Activated CD4-positive, alpha-beta T cell treated with anti-CD3 and anti-CD28 coated beads for 48 hours (primary cell): ENCODE data around the gene IL17RC.
A peak's percentile ranks its signal among the peaks of the same experiment; 100 is the strongest.
"Not testable (repeated sequence)": the region's sequence is repeated elsewhere in the genome, so short reads cannot be mapped to it uniquely, and the experiment has no call there.

Experiments used
- DNase-seq: peaks from one replicate; pipeline ENCODE4 v3.0.0-alpha.2; 2020

Gene IL17RC

GRCh38 chr3:9916734-9917680 lies at the start of gene IL17RC:
Gene IL17RC, plus strand, starts transcription at chr3:9917098. Its CDS starts 218 bp downstream, at chr3:9917316.
- DNase-seq = peak; percentile 70

- no peak for DNase-seq
Measured at GRCh38 chr3:9867106-9867505, 49.8 kb upstream of the IL17RC start.

- DNase-seq = no peak
Measured at GRCh38 chr3:9869955-9870354, 46.9 kb upstream of the IL17RC start.

GRCh38 chr3:9870978-9871377 lies 45.9 kb upstream of the IL17RC start:
- no peak for DNase-seq

- not testable (repeated sequence) for DNase-seq
Measured at GRCh38 chr3:9872067-9872466, 44.8 kb upstream of the IL17RC start.

- DNase-seq = no peak
Measured at GRCh38 chr3:9875448-9875847, 41.5 kb upstream of the IL17RC start.

GRCh38 chr3:9876255-9876654 lies 40.6 kb upstream of the IL17RC start:
- not testable (repeated sequence) for DNase-seq

GRCh38 chr3:9876991-9877390 lies 39.9 kb upstream of the IL17RC start:
- DNase-seq = no peak

GRCh38 chr3:9878700-9879099 lies 38.2 kb upstream of the IL17RC start:
- no peak for DNase-seq

- no peak for DNase-seq
Measured at GRCh38 chr3:9879830-9880549, 36.9 kb upstream of the IL17RC start, which contains the start of gene CIDEC. Gene CIDEC, minus strand, starts transcription at chr3:9880253. Its CDS starts 1,767 bp downstream, at chr3:9878486.

- no peak for DNase-seq
Measured at GRCh38 chr3:9881441-9881840, 35.5 kb upstream of the IL17RC start.

GRCh38 chr3:9883706-9884554 lies 33.0 kb upstream of the IL17RC start:
- no peak for DNase-seq

- no peak for DNase-seq
Measured at GRCh38 chr3:9884555-9885165, 32.2 kb upstream of the IL17RC start.

- no peak for DNase-seq
Measured at GRCh38 chr3:9886328-9886727, 30.6 kb upstream of the IL17RC start.

GRCh38 chr3:9887480-9887879 lies 29.4 kb upstream of the IL17RC start:
- no peak for DNase-seq

- no peak for DNase-seq
Measured at GRCh38 chr3:9888540-9888939, 28.4 kb upstream of the IL17RC start.

GRCh38 chr3:9889405-9889804 lies 27.5 kb upstream of the IL17RC start:
- no peak for DNase-seq

GRCh38 chr3:9890249-9891071 lies 26.4 kb upstream of the IL17RC start, which contains the start of gene JAGN1:
Gene JAGN1, plus strand, starts transcription at chr3:9890610. Its CDS starts 113 bp downstream, at chr3:9890723.
- peak; percentile 94 for DNase-seq

- no peak for DNase-seq
Measured at GRCh38 chr3:9891072-9891622, 25.8 kb upstream of the IL17RC start.

- DNase-seq = no peak
Measured at GRCh38 chr3:9893739-9894138, 23.2 kb upstream of the IL17RC start.

GRCh38 chr3:9895715-9896114 lies 21.2 kb upstream of the IL17RC start:
- DNase-seq = not testable (repeated sequence)
